Activated T-helper 2 cell treated with anti-CD3 and anti-CD28 coated beads, Interferon-gamma antibody, Interleukin-2, Interleukin-4, amounts not matched to agents 10 μg/mL and 5 μg/mL and 100 μg/mL, durations not matched to agents 14 hours and 24 hours and 36 hours (primary cell): ENCODE data around the gene CRIM1. TPM values are rescaled to one million over a fixed set of nuclear protein-coding genes. Genes with fewer than 3 reads are reported as not detected.

Experiments used
- DNase-seq: peaks from one replicate; pipeline ENCODE4 v3.0.0; 2021; ENCODE audit warnings: low spot score
- H3K27ac Mint-ChIP-seq: one replicate; pipeline ENCODE4 v1.8.0; 2021; ENCODE audit warnings: mixed read lengths
- H3K27me3 Mint-ChIP-seq: one replicate; pipeline ENCODE4 v1.8.0; 2021; ENCODE audit warnings: low read depth, mixed read lengths
- H3K36me3 Mint-ChIP-seq: one replicate; pipeline ENCODE4 v1.8.0; 2021; ENCODE audit warnings: low read depth, mixed read lengths
- H3K4me1 Mint-ChIP-seq: one replicate; pipeline ENCODE4 v1.8.0; 2021; ENCODE audit warnings: low read depth, mixed read lengths
- H3K4me3 Mint-ChIP-seq: one replicate; pipeline ENCODE4 v1.8.0; 2021; ENCODE audit warnings: low read depth, mild to moderate bottlenecking, moderate library complexity, mixed read lengths
- H3K9me3 Mint-ChIP-seq: one replicate; pipeline ENCODE4 v1.8.0; 2021; ENCODE audit warnings: mixed read lengths
- intact Hi-C: fragments of 100-400 bp; cut with micrococcal nuclease; formaldehyde crosslinking; loops from one replicate; pipeline ENCODE4 v1.15.1; 2023
- total RNA-seq: library from RNA; stranded (reverse); gene quantifications from 2 replicates; pipeline ENCODE4 v1.2.3, GENCODE V29; 2022

The CRIM1 gene
- total RNA-seq, 1 donor from 2014 or later, result 12.8 TPM

DNA sequence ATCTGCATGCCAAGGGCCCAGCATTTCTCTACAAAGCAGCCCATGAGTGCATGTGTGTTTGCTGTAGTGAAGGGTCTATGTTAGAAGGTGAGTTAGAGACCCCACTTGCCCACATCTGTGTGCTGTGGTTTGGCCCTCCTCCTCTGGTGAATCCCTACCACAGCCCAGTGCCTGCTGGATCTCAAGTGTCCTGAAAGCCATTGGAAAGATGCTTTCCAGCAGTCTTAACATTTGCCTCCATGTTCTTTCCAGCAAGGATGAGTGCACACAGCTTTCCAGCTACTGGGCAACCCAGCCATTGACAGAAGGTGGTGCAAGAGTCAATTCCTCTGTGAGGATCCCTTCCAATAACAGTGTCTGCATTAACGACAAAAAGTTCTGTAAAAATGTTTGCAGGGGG lies 13.6 kb downstream of the CRIM1 start:
- no peaks in the 10 kb centered on the region for H3K9me3 Mint-ChIP-seq

DNA sequence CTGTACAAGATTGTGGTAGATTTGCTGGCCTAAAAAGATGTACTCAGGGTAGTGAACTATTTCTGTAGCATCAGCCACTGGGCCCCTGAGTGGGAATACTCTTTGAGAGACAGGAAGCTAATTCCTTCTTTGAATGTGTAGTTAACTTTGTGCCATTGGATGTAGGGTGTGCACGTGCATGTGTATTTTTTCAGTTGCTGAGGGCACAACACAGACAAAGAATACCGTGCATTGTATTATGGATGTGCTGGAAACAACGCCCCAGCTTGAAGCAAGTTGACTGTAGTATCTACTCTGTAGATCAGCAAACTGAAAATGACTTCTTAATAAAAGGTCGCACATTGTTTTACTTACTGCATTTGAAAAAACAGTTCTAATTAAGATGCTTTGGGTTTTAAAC lies 14.1 kb downstream of the CRIM1 start:
- Mint-ChIP-seq H3K36me3 (no peaks in the 10 kb centered on the region), H3K27ac (no peak overlapping the region), H3K27me3 (peaks cover 6% of the 10 kb centered on the region), H3K4me1 (peaks cover 19% of the 10 kb centered on the region), H3K9me3 (no peaks in the 10 kb centered on the region), H3K4me3 (no peak overlapping the region)
- intact Hi-C loops, result no loop called here
- DNase-seq, result no peak

More for the DNA sequence above, 13.6 kb downstream of the CRIM1 start:
- intact Hi-C loops, result no loop called here
- H3K27me3 Mint-ChIP-seq, result peaks cover 8% of the 10 kb centered on the region
- H3K4me1 Mint-ChIP-seq, result peaks cover 19% of the 10 kb centered on the region
- H3K27ac Mint-ChIP-seq, result no peak overlapping the region
- no peak overlapping the region for H3K4me3 Mint-ChIP-seq
- no peaks in the 10 kb centered on the region for H3K36me3 Mint-ChIP-seq
- DNase-seq, result no peak

DNA sequence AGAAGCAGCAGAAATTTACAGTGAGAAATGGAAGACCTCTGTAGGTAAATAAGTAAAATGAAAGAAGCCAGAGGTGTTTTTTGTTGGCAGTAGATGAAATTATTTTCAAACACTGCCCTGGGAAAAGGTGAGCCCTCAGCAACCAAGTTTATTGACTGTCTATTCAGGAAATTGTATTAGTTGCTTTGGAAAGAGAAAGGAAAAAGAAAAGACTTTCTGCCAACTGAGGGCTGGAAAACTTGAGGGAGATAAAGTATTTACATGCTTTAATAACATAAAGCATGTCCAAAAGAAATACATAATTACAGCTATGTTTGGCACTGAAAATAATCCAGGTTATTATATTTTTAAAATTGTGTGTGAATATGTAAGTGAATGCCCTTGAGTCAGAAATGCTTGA lies 14.7 kb downstream of the CRIM1 start:
- no peak for DNase-seq
- intact Hi-C loops, result no loop called here
- Mint-ChIP-seq H3K4me3 (no peak overlapping the region), H3K9me3 (no peaks in the 10 kb centered on the region), H3K27ac (no peak overlapping the region), H3K27me3 (peaks cover 5% of the 10 kb centered on the region), H3K36me3 (no peaks in the 10 kb centered on the region), H3K4me1 (peaks cover 19% of the 10 kb centered on the region)

DNA sequence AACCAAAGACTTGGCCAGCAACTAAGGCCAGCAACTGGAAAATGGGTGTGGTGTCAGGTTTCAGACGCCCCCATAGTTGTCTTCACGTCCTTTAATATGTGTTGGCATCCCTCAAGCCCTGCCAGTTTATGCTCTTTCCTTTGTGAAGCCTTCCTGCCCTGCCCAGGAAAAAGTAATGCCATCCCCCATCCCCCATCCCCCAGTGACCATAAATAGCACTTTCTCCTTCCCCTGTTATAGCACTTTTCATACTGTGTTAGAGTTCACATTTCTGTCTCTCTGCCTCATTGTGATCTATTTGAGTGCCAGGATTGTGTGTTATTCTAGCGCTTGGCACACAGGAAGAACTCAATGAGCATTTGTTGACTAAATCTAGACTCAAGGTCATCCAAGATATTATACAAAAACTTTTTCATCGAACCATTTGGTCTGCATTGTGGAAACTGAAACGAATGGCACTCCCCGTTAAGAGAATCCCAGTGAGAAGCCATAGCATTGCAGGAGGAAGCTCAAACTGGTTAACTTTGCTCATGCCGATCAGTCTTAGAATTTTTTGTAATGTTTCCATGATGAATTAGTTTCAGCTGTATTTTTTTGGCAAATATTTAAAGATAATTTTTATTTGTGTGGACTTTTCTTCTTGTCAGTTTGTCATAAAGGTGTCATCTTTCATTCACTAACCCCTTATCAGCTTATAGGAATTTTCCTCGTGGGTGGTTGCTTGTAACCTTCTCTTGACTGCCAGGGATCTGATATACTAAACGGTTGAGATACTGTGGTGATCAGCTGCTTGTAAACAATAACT lies 15.7 kb downstream of the CRIM1 start:
- intact Hi-C loops, result no loop called here
- H3K4me3 Mint-ChIP-seq, result no peak overlapping the region
- H3K4me1 Mint-ChIP-seq, result peaks cover 19% of the 10 kb centered on the region
- DNase-seq, result no peak
- H3K27me3 Mint-ChIP-seq, result peaks cover 4% of the 10 kb centered on the region
- no peaks in the 10 kb centered on the region for H3K9me3 Mint-ChIP-seq
- no peak overlapping the region for H3K27ac Mint-ChIP-seq
- no peaks in the 10 kb centered on the region for H3K36me3 Mint-ChIP-seq

DNA sequence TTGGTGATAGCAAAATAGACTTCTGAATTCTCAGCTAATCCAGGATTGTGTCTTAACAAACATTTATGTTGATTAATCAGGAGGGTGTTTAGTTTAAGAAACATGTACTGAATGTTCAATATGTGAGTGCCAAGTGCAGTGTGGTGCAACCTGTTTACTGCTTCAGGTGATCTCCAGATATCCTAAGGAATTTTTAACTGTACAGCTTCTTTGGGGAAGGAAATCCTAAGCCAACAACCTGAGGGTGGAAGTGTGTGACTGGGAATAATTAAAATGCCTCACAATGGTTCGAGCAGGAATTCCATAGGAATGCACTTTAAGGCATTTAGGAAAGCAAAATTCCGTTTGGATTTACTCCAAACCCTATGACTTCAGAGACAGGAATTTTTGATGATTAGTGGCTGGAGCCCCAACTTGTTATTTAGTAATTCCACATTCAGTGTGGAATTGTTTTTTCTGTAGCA lies 16.4 kb downstream of the CRIM1 start:
- Mint-ChIP-seq H3K9me3 (no peaks in the 10 kb centered on the region), H3K27ac (no peak overlapping the region), H3K4me3 (no peak overlapping the region), H3K27me3 (peaks cover 3% of the 10 kb centered on the region), H3K4me1 (peaks cover 19% of the 10 kb centered on the region), H3K36me3 (no peaks in the 10 kb centered on the region)
- no peak for DNase-seq
- intact Hi-C loops, result no loop called here

DNA sequence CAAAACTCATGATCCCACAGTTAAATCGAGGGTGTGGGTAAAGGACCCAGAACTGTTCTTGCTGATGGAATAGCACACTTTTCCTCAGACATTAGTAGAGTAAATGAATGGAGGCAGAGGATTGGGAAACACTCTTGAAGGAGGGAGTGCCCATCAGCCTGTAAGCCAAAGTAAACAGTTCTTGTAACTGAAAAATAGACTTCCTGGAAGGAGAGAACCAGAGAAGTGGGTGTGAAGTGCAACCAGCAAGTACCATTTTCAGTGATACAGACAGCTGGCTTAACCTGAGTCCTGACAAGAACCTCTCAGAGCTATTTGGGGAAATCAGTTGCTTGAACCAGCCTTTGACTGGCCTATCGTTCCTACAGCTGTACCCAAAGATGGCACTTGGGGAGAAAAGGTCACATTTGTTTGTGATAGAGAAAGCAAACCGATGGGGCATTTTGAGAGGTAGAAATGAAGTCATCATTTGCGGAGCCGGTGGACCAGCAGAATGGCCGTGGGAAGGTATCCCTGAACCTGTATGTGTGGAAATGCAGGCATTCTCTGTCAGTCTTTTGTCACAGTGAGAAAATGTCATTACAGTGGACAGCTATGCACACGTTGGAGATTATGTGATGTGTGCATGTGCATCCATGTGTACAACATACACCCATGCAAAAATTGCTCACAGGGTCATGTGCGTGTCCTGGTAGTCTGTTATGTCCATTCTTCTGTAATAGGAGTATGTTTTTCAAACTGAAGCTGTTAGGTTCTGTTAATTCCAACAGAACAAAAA lies 17.8 kb downstream of the CRIM1 start:
- no peak for DNase-seq
- Mint-ChIP-seq H3K36me3 (no peaks in the 10 kb centered on the region), H3K27ac (no peak overlapping the region), H3K4me1 (peaks cover 19% of the 10 kb centered on the region), H3K9me3 (no peaks in the 10 kb centered on the region), H3K4me3 (no peak overlapping the region), H3K27me3 (peaks cover 6% of the 10 kb centered on the region)
- intact Hi-C loops, result no loop called here

DNA sequence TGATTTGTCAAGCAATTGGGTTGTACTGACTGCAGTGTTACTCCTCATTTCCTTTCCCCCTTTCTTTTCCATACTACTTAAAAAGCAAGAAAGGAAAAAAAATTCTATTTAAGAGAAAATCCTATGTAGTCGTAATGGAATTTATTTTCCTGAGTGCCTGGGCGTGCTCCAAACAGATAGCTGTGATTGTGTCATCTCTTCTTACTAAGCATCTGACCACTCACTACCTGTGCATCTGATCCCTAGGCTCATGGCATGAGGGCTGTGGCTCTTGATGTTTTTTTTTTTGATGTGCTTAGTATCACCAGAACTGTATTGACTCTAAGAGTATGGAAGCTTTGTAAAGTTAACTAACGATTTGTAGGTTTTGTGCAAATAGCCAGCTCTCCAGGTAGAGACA lies 19.0 kb downstream of the CRIM1 start:
- no peaks in the 10 kb centered on the region for H3K9me3 Mint-ChIP-seq
- H3K4me3 Mint-ChIP-seq, result no peak overlapping the region
- H3K36me3 Mint-ChIP-seq, result no peaks in the 10 kb centered on the region

DNA sequence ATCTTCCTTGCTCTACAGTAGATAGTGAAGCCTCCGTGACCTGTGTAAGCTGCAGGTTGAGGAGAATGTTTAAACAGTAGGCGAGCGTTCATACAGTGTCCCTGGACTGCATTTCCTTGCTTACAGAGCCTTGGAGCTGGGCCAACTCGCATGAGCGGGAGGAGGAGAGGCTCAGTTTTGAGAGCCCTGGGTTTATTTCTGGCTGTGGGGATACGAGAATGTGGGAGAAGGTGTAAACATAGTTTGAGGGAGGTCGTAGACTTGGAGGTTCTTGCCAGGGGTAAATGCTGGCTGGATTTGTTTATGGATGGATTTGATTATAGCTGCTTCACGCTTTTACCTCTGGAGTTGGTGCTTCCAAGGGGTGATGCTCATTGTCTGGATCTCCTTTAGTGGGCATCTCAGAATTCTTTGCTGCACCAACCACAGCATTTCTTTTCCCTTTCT lies 20.8 kb downstream of the CRIM1 start:
- H3K27me3 Mint-ChIP-seq, result peaks cover 8% of the 10 kb centered on the region
- intact Hi-C loops, result no loop called here

More for the DNA sequence above, 19.0 kb downstream of the CRIM1 start:
- DNase-seq, result no peak
- peaks cover 8% of the 10 kb centered on the region for H3K27me3 Mint-ChIP-seq
- H3K27ac Mint-ChIP-seq, result no peak overlapping the region
- intact Hi-C loops, result no loop called here
- peaks cover 22% of the 10 kb centered on the region for H3K4me1 Mint-ChIP-seq

DNA sequence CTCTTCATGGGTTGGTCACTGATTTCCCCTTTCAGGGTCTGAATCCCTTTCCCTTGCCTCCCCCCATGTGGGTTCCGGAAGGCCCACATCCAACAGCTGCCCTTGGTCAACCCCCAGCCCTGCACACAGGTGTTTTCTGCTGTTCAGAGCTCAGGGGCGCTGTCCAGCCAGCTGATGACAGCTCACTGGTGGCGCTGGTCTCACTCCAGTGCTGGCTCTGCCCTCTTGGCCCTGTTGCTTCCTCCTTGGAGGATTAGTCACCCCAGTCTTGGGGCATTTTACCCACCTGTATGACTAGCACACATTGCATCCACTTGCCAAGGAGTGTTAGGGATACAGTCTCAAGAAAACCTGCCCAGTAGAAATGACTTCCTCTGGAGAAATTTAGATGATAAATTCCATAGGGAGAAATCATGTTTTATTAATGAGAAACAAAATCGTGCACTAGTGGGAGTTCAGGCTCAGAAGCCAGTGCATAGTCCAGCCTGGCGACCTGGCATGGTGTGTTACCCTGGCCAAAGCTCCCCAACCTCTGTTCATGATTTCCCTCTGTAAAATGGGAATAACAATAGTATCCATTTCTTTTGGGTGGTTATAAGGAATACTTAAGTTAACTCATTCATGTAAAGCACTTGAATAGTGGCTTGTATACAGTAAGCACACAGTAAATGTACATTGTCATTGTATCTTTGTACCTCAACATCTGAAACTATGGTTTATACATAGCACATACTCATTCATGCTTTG lies 21.6 kb downstream of the CRIM1 start:
- peaks cover 21% of the 10 kb centered on the region for H3K4me1 Mint-ChIP-seq
- no peaks in the 10 kb centered on the region for H3K36me3 Mint-ChIP-seq
- no peak overlapping the region for H3K27ac Mint-ChIP-seq
- peaks cover 8% of the 10 kb centered on the region for H3K27me3 Mint-ChIP-seq
- DNase-seq, result no peak
- no peak overlapping the region for H3K4me3 Mint-ChIP-seq
- H3K9me3 Mint-ChIP-seq, result no peaks in the 10 kb centered on the region
- intact Hi-C loops, result no loop called here

More for the DNA sequence above, 20.8 kb downstream of the CRIM1 start:
- no peaks in the 10 kb centered on the region for H3K36me3 Mint-ChIP-seq
- H3K4me3 Mint-ChIP-seq, result no peak overlapping the region
- DNase-seq, result no peak
- H3K27ac Mint-ChIP-seq, result no peak overlapping the region
- peaks cover 24% of the 10 kb centered on the region for H3K4me1 Mint-ChIP-seq
- H3K9me3 Mint-ChIP-seq, result no peaks in the 10 kb centered on the region

DNA sequence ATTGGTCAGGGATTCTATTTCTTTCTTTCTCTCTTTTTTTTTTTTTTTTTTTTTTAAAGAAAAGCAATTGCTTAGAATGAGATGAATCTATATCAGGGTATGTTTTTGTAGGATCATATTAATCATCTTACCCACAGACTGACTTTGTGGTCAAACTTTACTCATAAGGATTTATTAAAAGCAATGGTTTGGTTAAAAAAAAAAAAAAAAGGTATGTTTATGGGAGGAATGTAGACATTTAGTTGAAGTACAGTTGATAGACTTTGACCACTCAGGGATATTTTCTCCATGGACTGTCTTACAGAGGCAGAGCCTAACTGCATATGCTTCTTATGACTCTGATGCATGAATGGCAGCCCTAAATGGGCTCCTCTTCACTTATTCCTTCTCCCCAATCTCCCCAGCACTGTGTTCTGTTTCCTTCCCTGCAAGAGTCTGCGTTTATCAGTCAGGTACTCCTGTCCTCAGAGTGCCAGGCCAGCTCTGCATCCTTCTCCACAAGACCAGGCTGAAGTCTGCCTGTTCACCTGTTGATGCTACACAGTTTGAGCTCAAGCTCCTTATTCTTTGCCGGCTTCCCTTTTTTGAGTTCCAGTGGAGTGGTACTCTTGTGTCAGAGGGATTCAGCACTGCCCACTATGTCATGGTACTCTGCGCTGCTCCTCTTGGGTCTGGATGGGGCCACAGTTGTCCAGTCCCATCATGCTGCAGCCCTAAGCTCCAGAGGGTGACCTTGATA lies 24.3 kb downstream of the CRIM1 start:
- Mint-ChIP-seq H3K4me1 (peaks cover 9% of the 10 kb centered on the region), H3K9me3 (no peaks in the 10 kb centered on the region), H3K27me3 (peaks cover 13% of the 10 kb centered on the region), H3K4me3 (no peak overlapping the region), H3K36me3 (no peaks in the 10 kb centered on the region), H3K27ac (no peak overlapping the region)
- intact Hi-C loops, result no loop called here
- DNase-seq, result no peak

DNA sequence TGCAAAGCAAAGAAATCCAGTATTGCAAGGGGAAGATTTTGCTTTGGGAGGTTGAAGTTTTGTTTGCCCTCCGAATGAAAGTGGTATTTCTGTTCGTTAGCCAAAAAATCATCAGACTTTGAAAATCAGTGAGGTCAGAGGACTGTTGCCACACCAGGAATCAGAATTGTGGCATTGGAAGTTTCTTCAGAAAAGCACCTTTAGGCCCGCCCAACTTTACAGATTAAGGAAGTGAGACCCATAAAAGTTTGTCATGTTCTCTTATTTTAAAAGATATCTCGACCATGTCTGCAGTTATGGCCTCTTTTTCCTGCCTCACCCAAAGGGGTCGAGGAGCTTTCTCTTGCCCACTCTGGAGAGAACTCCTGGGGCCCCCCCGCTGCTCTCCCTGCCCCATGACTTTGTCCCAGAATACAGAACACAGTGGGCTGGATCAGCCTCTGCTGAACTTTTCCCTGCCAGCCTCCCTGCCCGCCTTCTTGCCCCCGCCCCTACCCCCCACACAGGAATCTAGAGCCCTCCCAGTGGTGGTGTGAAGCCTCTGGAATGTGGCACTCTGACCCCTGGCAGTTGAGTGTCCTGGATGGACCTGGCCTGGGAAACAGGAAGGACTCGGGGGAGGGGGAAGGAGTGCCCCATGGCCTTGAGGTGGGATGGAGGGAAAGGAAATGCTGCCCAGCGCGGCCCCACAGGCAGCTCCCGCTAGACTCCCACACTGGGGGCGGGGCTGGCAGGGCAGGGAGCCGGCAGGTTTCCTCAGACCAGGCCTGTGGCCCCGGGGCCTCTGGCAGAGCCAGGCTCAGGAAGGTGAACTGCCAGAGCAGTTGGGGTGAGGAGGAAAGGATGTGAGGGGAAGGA lies 25.3 kb downstream of the CRIM1 start:
- Mint-ChIP-seq H3K9me3 (no peaks in the 10 kb centered on the region), H3K27ac (no peak overlapping the region), H3K4me3 (no peak overlapping the region), H3K27me3 (peaks cover 19% of the 10 kb centered on the region), H3K4me1 (peaks cover 9% of the 10 kb centered on the region), H3K36me3 (no peaks in the 10 kb centered on the region)
- no peak for DNase-seq
- intact Hi-C loops, result no loop called here
